K562 (cell line): Measurements from ENCODE around the gene ULK3. TPM values are rescaled to one million over a fixed set of nuclear protein-coding genes. Genes with fewer than 3 reads are reported as not detected.

Source experiments
- CTBP1 ChIP-seq: fragments of 450-650 bp; IDR thresholded peaks from 2 replicates; pipeline ENCODE4 v1.6.1; 2016; ENCODE audit warnings: borderline replicate concordance
- CXXC5 ChIP-seq: fragments of 250-450 bp; sonication (Bioruptor Pico); IDR thresholded peaks from 2 replicates; pipeline ENCODE4 v1.8.0; 2022; ENCODE audit warnings: inconsistent platforms, mild to moderate bottlenecking, moderate library complexity
- GATA2 ChIP-seq: sonication (generic); formaldehyde crosslinking; IDR thresholded peaks from 2 replicates; pipeline ENCODE4 v1.4.0; 2020; ENCODE audit warnings: mild to moderate bottlenecking, missing genetic modification reagents
- KDM4B ChIP-seq, 2 experiments: fragments of 450-650 bp in 1 of 2; sonication (generic) in 1 of 2; IDR thresholded peaks; 2 replicates each; pipeline ENCODE4 v1.6.1; 2016 to 2017; ENCODE audit warnings: borderline replicate concordance in 2 of 2, antibody characterized with exemption in 1 of 2, low read depth in 1 of 2, mild to moderate bottlenecking in 1 of 2
- MCM2 ChIP-seq: fragments of 450-650 bp; IDR thresholded peaks from 2 replicates; pipeline ENCODE4 v1.6.1; 2017; ENCODE audit warnings: low read depth, mild to moderate bottlenecking
- NUFIP1 ChIP-seq: fragments of 450-650 bp; IDR thresholded peaks from 2 replicates; pipeline ENCODE4 v1.6.1; 2018; ENCODE audit not compliant: partially characterized antibody
- PPARD ChIP-seq: fragments of 250-450 bp; sonication (Bioruptor Pico); IDR thresholded peaks from 2 replicates; pipeline ENCODE4 v1.8.0; 2022; ENCODE audit warnings: inconsistent platforms, mild to moderate bottlenecking, moderate library complexity
- SMAD3 ChIP-seq: fragments of 450-650 bp; formaldehyde crosslinking; conservative IDR thresholded peaks from 2 replicates; pipeline ENCODE4 v1.4.0; 2020; ENCODE audit warnings: mild to moderate bottlenecking
- SMARCC2 ChIP-seq: fragments of 450-650 bp; IDR thresholded peaks from 2 replicates; pipeline ENCODE4 v1.6.1; 2017; ENCODE audit warnings: antibody characterized with exemption, moderate library complexity, mild to moderate bottlenecking, low read depth
- U2AF2 ChIP-seq: fragments of 200-400 bp; formaldehyde crosslinking; optimal IDR thresholded peaks from 2 replicates; pipeline ENCODE3; 2017; ENCODE audit warnings: low read depth, mild to moderate bottlenecking, low read length
- ZNF184 ChIP-seq: sonication (generic); formaldehyde crosslinking; IDR thresholded peaks from 2 replicates; pipeline ENCODE4 v1.5.0; 2020; ENCODE audit warnings: missing genetic modification reagents
- ZNF282 ChIP-seq: sonication (generic); formaldehyde crosslinking; IDR thresholded peaks from 2 replicates; pipeline ENCODE4 v1.8.1; 2023; ENCODE audit warnings: missing genetic modification reagents
- polyA plus RNA-seq, 8 experiments: library from polyadenylated mRNA; depleted of rRNA in 4 of 8; stranded (reverse) in 5 of 8; unstranded in 3 of 8; fragments of >200 nt; fragmentation: Nextera tagmentation in 2 of 8; fragmentation: Illumina TruSeq in 1 of 8; extraction: Ambion mirVana in 2 of 8; extraction: Trizol in 1 of 8; gene quantifications; 2 replicates each; pipeline versions ENCODE4 v1.2.1 to v1.2.3, GENCODE V29; 2011 to 2014; ENCODE audit warnings: inconsistent platforms in 1 of 8, missing spikeins in 1 of 8
- total RNA-seq, 7 experiments: library from RNA; depleted of rRNA in 6 of 7; stranded (reverse); fragments of >200 nt in 6 of 7; fragmentation: Illumina TruSeq in 2 of 7; extraction: Trizol in 2 of 7; gene quantifications; 2 replicates each; pipeline versions ENCODE4 v1.2.1 to v1.2.3, GENCODE V29; 2011 to 2021; ENCODE audit warnings: low replicate concordance in 1 of 7
- TF ChIP-seq, protein P1 (sequence below): fragments of 250-450 bp; sonication (Bioruptor Pico); IDR thresholded peaks from 2 replicates; pipeline ENCODE4 v1.4.0; 2020
- TF ChIP-seq, protein P2 (sequence below): fragments of 150-350 bp; conservative IDR thresholded peaks from 2 replicates; pipeline ENCODE4 v1.6.1; 2014; ENCODE audit warnings: low read length
- TF ChIP-seq, protein P3 (sequence below): fragments of 200-800 bp; sonication (Bioruptor generic); IDR thresholded peaks from 2 replicates; pipeline ENCODE4 v1.6.1; 2017; ENCODE audit warnings: missing genetic modification characterization, missing compliant biosample characterization
- TF ChIP-seq, protein P4 (sequence below), 2 experiments: fragments of 450-650 bp; IDR thresholded peaks; 2 replicates each; pipeline ENCODE4 v1.6.1; 2016
- TF ChIP-seq, protein P5 (sequence below): conservative IDR thresholded peaks from 2 replicates; pipeline ENCODE4 v1.6.1; 2011; ENCODE audit warnings: low read depth, mild to moderate bottlenecking, low read length; ENCODE audit not compliant: control insufficient read depth
- TF ChIP-seq, protein P6 (sequence below): fragments of 450-650 bp; conservative IDR thresholded peaks from 2 replicates; pipeline ENCODE4 v1.6.1; 2016; ENCODE audit warnings: missing genetic modification characterization, low read depth, mild to moderate bottlenecking, control low read depth, missing compliant biosample characterization

The ULK3 gene
- total and polyA plus RNA-seq, 9 of the 15 experiments (the other 6 are each of a cell fraction or from before 2014, with no cell fraction given): 0.68 to 68.0 (median 34.9) TPM

DNA sequence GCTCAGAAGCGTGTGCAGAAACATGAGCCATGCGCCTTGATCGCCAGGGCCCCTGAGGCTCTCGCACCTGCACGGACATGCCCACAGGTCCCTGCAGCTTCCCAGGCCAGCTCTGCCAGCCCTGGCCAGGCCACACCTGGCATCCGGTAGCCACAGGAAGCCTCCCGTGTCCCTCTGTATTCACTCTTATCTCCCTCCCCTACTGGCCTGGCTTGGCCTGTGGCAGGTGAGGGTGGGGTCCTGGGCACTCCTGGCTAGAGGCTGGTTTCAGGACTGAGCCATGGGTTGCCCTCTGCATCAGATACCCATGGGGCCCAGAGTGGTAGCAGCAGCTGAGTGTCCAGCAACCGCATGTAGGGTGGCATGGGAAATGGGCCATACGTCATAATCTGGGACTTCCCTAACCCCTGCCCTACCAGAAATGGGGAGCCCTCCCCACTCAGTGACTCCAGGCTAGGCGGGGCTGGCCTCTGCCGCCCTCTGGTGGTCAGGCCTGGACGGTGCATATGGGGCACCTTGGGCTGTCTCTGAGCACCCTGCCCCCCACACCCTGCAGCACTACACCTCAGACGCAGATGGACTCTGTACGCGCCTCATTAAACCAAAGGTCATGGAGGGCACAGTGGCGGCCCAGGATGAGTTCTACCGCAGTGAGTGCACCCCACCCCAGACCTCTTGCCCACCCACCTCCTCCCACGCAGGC lies 42.9 kb downstream of the ULK3 start (continued):
- TF ChIP-seq, protein P1, sequence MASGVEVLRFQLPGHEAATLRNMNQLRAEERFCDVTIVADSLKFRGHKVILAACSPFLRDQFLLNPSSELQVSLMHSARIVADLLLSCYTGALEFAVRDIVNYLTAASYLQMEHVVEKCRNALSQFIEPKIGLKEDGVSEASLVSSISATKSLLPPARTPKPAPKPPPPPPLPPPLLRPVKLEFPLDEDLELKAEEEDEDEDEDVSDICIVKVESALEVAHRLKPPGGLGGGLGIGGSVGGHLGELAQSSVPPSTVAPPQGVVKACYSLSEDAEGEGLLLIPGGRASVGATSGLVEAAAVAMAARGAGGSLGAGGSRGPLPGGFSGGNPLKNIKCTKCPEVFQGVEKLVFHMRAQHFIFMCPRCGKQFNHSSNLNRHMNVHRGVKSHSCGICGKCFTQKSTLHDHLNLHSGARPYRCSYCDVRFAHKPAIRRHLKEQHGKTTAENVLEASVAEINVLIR: no peak
- TF ChIP-seq PPARD (CRISPR knock-in tag) (no peak), SMARCC2 (no peak), U2AF2 (no peak), CXXC5 (no peak), ZNF282 (CRISPR knock-in tag) (no peak), CTBP1 (peak; percentile 57; the same call in 1 of the 2 replicates), SMAD3 (CRISPR knock-in tag) (no peak), MCM2 (no peak), NUFIP1 (no peak), KDM4B (IDR thresholded peaks at IDR 0.05; ENCODE audit: borderline replicate concordance in 2 of 2, low read depth in 1 of 2) (peak in 1 of 2 experiments; percentile 64; a peak in 1 of 4 replicates), GATA2 (CRISPR knock-in tag) (no peak), ZNF184 (CRISPR knock-in tag) (no peak)
- TF ChIP-seq, protein P2, sequence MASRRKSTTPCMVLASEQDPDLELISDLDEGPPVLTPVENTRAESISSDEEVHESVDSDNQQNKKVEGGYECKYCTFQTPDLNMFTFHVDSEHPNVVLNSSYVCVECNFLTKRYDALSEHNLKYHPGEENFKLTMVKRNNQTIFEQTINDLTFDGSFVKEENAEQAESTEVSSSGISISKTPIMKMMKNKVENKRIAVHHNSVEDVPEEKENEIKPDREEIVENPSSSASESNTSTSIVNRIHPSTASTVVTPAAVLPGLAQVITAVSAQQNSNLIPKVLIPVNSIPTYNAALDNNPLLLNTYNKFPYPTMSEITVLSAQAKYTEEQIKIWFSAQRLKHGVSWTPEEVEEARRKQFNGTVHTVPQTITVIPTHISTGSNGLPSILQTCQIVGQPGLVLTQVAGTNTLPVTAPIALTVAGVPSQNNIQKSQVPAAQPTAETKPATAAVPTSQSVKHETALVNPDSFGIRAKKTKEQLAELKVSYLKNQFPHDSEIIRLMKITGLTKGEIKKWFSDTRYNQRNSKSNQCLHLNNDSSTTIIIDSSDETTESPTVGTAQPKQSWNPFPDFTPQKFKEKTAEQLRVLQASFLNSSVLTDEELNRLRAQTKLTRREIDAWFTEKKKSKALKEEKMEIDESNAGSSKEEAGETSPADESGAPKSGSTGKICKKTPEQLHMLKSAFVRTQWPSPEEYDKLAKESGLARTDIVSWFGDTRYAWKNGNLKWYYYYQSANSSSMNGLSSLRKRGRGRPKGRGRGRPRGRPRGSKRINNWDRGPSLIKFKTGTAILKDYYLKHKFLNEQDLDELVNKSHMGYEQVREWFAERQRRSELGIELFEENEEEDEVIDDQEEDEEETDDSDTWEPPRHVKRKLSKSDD: no peak
- TF ChIP-seq, protein P3, sequence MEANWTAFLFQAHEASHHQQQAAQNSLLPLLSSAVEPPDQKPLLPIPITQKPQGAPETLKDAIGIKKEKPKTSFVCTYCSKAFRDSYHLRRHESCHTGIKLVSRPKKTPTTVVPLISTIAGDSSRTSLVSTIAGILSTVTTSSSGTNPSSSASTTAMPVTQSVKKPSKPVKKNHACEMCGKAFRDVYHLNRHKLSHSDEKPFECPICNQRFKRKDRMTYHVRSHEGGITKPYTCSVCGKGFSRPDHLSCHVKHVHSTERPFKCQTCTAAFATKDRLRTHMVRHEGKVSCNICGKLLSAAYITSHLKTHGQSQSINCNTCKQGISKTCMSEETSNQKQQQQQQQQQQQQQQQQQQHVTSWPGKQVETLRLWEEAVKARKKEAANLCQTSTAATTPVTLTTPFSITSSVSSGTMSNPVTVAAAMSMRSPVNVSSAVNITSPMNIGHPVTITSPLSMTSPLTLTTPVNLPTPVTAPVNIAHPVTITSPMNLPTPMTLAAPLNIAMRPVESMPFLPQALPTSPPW (CRISPR knock-in tag): peak; percentile 90
- TF ChIP-seq, protein P4, sequence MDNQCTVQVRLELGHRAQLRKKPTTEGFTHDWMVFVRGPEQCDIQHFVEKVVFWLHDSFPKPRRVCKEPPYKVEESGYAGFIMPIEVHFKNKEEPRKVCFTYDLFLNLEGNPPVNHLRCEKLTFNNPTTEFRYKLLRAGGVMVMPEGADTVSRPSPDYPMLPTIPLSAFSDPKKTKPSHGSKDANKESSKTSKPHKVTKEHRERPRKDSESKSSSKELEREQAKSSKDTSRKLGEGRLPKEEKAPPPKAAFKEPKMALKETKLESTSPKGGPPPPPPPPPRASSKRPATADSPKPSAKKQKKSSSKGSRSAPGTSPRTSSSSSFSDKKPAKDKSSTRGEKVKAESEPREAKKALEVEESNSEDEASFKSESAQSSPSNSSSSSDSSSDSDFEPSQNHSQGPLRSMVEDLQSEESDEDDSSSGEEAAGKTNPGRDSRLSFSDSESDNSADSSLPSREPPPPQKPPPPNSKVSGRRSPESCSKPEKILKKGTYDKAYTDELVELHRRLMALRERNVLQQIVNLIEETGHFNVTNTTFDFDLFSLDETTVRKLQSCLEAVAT (IDR thresholded peaks at IDR 0.05): no peak
- TF ChIP-seq, protein P5, sequence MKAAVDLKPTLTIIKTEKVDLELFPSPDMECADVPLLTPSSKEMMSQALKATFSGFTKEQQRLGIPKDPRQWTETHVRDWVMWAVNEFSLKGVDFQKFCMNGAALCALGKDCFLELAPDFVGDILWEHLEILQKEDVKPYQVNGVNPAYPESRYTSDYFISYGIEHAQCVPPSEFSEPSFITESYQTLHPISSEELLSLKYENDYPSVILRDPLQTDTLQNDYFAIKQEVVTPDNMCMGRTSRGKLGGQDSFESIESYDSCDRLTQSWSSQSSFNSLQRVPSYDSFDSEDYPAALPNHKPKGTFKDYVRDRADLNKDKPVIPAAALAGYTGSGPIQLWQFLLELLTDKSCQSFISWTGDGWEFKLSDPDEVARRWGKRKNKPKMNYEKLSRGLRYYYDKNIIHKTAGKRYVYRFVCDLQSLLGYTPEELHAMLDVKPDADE: 0 out of 2 replicates have a peak, but pooled peaks have one; percentile 43
- TF ChIP-seq, protein P6, sequence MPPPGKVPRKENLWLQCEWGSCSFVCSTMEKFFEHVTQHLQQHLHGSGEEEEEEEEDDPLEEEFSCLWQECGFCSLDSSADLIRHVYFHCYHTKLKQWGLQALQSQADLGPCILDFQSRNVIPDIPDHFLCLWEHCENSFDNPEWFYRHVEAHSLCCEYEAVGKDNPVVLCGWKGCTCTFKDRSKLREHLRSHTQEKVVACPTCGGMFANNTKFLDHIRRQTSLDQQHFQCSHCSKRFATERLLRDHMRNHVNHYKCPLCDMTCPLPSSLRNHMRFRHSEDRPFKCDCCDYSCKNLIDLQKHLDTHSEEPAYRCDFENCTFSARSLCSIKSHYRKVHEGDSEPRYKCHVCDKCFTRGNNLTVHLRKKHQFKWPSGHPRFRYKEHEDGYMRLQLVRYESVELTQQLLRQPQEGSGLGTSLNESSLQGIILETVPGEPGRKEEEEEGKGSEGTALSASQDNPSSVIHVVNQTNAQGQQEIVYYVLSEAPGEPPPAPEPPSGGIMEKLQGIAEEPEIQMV (tag): no peak
